Stomach (tissue), 4 donors: ENCODE results near the gene DET1.

ENCODE experiments used
- CTCF ChIP-seq, 7 experiments: fragments of 450-650 bp in 4 of 7; fragments of 200-600 bp in 3 of 7; sonication (generic) in 3 of 7; IDR thresholded peaks; one replicate each; pipeline ENCODE4 v1.5.1; 2016 to 2019; ENCODE audit warnings: antibody characterized with exemption in 7 of 7, control low read depth in 2 of 7, mild to moderate bottlenecking in 1 of 7
- POLR2A ChIP-seq, 4 donors: fragments of 450-650 bp; IDR thresholded peaks; one replicate each; pipeline ENCODE4 v1.6.1; 2016; ENCODE audit warnings: antibody characterized with exemption in 4 of 4, control low read depth in 2 of 4, mild to moderate bottlenecking in 1 of 4, moderate library complexity in 1 of 4
- POLR2AphosphoS5 ChIP-seq, 3 donors: sonication (generic); formaldehyde crosslinking; IDR thresholded peaks; one replicate each; pipeline ENCODE4 v1.6.1; 2016; ENCODE audit warnings: antibody characterized with exemption in 3 of 3

- TF ChIP-seq CTCF (IDR thresholded peaks at IDR 0.05) (no peak), POLR2A (IDR thresholded peaks at IDR 0.05) (no peak), POLR2AphosphoS5 (IDR thresholded peaks at IDR 0.05) (no peak)
Measured at GRCh38 chr15:88580532-88580931, 34.1 kb upstream of the DET1 start.
